Measurements from ENCODE around the gene PCLO.
"Not testable (repeated sequence)": the region's sequence is repeated elsewhere in the genome, so short reads cannot be mapped to it uniquely, and the experiment has no call there.

PCLO gene

DNA sequence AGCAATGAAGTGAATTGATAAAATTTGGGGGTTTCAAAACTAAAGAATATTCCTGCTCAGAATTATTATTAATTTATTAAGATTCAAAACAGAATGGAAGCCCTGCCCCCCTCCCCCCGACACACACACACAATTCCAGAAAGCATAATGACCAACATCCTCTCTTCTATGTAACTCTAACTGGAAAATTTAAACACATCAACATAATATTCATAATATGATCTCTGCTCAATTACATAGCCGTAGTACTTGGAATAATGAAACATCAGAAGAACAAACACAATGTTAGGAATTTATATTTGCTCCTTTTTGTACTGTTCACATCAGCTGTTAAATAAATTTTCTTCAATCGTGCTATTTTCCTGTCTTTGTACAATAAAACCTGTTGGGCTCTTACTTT is 20.8 kb downstream of the PCLO start:
- DNase-seq = no peak

DNA sequence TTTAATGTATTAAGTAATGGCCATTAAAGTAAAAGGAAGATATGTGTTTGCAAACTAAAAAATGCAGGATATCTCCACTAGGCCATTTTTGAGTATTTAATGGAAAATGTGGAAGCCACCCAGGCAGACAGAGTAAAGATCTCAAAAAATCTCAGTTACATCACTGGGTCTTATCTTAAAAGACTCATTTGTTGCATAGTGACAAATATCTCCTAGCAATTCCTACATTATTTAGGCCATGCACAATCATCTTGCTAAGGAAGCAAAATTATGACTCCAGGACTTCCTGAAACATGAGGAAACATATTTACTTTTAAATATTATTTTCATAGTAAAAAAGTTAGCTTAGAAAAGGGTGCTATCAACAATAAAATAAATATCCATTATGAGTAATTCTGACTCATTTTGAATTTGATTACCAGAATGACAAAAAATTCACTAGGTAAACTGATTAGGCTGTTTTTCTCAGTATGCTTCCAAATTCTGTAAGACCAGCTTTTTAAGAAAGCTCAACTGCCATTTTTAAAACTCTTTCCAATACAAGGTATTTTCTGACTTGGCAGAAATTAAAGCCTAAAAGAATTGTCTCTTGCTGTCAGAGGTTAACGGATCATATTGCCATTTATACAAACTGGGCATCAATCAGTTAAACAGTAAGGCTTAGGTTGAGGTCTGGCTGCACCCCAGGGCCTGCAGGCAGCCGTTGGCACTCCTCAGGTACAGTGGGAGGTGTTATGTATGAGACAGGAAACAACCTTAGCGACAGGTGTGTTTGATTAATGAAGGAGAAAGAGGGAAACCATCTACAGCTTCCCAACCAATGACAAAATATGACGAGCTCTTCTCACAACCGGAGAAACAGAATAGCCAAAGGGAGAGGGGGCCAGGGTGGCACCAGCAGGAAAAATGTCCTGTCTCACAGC is 31.8 kb downstream of the PCLO start:
- DNase-seq = peak; percentile 78 to 94

DNA sequence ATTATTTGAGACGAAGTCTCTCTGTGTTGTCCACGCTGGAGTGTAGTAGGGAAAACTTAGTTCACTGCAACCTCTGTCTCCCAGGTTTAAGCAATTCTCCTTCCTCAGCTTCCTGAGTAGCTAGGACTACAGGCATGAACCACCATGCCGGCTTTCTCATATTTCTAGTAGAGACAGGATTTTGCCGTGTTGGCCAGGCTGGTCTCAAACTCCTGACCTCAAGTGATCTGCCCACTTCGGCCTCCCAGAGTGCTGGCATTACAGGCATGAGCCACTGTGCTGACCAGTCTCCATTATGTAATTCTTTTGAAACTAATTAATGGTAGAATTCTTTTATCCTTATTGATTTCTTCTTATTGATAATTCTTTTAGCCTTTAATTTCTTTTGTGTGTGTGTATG is 32.5 kb downstream of the PCLO start:
- no peak for DNase-seq

DNA sequence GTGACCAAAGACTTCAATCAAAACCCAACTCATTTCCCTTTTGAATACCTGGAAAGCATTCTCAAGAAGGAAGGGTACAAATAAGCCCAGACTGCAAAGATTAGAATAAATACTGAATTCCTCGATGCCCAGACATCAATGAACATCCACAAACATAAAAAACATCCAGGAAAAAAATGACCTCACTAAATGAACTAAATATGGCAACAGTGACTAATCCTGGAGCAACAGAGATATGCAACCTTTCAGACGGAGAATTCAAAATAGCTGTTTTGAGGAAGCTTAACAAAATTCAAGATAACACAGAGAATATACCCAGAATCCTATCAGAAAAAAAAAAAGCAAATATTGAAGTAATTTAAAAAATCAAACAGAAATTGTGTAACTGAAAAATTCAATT is 43.2 kb downstream of the PCLO start:
- DNase-seq = no peak

DNA sequence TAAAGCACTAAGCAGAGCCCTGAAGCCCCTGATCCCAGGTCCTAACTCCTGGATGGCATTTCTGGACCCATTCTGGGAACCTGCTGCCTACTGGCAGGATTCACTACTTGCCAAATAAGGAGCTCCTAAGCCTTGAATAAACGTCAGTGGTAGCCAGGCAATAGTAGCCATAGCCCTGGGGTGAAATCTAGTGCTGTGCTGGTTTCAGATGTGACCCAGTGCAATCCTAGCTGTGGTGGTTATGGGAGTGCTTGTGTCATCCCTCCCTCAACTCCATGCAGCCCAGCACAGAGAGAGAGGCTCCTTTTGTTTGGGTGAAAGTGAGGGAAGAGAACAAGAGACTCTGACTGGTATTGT is 43.7 kb downstream of the PCLO start:
- DNase-seq = peak in 1 of 2 experiments; percentile 27

DNA sequence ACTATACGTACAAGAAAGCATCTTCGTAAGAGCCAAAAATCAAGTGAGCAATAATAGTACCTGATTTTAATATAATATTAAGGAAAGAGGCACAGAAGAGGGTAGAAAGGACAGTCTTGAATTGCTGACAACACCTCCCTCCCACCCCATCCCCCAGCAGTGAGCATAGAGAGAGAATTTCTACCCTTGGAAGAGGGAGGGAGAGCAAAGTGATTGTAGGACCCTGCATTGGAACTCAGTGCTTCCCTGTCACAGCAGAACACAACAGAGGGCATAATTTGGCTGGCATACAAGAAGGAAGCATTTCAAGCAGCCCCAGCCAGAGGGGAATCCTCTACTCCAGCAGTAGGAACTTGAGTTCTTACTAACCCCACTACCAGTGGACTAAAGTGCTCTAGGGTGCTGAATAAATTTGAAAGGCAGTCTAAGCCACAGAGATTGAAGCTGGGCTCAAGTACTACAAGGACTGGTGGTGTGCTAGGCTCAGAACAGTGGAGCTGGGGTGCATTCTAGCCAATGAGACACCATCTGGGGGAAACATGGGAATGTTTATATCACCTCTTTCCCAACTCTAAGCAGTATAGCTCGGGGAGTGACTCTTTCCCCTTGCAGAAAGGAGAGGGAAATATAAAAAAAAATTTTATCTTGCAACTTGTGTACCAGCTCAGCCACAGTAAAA is 44.2 kb downstream of the PCLO start:
- DNase-seq = no peak

DNA sequence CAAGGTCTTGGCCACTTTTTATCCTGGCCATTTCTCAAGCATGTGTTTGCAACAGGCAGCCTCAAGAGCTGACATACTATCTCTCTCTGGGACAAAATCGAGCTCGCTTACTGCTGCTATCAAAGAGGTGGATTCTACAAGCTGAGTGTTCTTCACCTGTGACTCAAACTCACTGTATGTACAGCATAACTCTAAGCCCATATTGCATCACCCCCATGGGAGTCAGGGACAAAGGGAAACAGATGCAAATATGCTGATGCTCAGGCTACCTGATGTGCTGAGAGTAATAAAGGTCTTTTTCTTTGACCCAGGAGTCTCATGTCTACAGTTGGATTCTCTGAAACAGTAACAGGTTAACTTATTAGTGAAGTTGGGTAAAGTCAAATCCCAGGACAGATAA is 45.2 kb downstream of the PCLO start:
- DNase-seq = peak in 1 of 2 experiments; percentile 32

DNA sequence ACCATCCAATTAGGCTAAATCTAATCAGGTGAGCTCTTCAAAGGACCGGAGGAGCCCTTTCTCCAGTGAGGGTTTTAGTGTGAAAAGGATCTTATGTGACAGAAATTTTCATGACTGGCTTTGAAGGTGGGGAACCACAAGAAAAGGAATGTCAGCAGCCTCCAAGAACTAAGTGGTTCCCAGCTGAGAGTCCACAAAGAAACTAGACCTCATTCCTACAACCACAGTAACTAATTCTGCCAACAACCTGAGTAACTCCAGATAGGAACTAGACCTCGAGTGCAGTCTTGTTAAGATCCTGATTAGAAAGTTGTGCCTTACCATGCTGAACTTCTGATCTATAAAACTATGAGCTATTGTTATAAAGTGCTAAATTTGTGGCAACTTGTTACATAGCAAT is 51.3 kb downstream of the PCLO start:
- no peak for DNase-seq

DNA sequence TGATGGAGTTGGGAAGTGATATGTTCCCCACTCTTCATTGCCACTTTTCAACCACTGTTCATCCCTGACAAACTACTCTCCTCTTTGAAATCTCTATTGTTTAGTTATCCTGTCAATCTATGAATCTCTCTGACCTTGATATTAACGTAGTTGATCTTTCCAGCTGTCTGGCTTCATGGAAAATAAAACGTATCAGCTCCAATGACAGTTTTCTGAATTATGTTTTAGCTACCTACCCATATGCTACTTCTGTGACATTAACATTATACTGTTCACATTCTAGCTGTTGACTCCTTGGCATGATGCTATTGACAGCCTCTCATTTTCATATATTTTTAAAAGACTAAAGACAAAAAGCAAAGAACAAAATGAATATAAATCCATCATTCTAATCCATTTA is 53.3 kb downstream of the PCLO start:
- DNase-seq = no peak

DNA sequence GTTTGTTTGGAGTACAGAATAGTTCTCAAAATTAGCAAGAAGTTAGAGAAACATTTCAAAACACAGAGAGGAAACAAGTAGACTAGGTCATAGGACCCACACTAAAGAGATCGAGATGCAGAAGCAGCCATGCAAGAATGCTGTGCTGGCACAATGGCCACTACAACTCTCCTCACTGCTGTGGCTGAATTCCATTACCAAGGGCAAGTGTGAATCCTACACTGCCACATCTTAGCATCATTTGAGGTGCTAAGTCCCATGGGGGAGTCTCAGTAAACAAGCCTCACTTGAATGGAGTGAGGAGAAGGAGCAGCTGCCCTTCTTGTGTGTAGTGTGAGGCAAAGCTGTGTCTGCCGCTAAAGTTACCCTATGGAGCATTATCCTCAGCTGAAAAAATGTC is 56.7 kb downstream of the PCLO start:
- DNase-seq = no peak

DNA sequence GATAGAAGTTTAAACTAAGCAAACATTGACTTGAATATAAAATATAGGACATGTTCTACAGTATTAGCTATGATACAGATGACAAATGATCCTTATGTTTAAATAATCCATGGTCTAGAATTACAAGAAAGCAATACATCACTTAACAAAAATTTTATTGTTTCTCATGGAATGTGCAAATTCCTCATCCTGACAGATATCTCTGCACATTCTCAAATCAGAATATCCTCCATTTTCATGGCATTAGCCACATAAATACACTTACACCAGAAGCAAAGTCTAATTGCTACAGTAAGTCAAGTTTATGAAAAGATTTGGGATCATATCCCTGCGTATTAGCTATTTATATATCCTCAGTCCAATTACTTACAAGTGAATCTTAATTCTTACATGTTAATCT is 57.6 kb downstream of the PCLO start:
- no peak for DNase-seq

DNA sequence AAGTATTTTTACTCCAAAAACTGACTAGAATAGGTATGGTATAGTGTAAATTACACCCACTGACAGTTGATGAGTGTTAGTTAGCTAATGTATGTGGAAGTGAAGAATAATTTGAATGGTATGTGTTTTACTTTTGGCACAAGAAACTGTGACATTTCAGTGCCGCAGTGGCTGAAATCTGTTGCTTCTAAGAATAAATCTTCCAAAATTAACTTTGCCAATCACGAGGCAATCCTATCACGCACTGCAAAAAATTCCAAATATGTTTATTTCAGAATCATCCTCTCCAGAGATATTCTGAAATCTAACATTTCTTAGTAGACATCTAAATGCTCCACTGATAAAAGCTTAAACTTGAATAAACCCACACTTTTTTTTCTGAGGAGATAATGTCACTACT is 61.2 kb downstream of the PCLO start:
- no peak for DNase-seq

DNA sequence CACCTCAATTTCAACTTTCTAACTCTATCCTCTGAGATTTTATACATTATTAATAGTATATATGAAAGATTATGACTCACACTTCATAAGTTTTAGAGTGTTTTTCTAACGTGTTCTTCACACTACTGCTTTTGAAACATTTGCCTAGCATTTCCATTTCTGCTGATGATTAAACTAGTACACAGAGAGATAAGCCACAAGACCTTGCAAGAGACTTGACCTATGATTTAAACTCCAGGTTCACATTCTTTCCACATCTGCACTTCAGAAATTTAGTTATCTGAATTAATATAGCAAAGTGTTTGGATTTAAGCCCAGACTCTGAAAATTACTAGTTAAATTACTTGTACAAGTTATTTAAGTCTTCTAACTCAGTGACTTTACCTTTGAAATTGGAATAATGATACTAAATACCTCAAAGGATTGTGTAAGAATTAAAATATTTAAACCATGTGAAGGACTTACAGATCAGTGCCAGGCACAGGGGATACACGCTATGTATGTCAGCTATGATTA is 66.6 kb downstream of the PCLO start:
- no peak for DNase-seq

DNA sequence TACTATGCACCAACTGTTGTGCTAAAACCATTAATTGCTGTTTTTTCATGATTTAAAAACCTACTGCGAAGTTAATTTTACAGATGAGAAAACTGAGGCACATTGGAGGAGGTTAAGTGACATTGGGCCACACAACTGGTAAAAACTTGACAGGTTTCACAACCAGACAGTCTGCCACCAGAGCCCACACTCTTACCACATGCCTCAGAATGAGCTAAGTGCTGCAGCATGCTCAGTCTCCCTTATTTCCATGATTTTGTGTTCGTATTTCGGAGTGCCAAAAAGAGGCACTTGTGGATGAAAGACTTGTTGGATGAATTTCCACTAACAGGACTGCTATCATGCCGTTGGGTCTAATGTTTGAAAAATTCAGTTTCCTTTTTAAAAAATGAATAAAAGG is 77.4 kb downstream of the PCLO start:
- no peak for DNase-seq

DNA sequence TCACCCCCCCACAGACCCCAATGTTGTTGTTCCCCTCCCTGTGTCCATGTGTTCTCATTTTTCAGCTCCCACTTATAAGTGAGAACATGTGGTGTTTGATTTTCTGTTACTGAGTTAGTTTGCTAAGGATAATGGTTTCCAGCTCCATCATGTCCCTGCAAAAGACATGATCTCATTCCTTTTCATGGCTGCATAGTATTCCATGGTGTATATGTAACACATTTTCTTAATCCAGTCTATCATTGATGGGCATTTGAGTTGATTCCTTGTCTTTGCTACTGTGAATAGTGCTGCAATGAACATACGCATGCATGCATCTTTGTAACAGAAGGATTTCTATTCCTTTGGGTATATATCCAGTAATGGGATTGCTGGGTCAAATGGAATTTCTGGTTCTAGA is 82.8 kb downstream of the PCLO start:
- not testable (repeated sequence) for DNase-seq

DNA sequence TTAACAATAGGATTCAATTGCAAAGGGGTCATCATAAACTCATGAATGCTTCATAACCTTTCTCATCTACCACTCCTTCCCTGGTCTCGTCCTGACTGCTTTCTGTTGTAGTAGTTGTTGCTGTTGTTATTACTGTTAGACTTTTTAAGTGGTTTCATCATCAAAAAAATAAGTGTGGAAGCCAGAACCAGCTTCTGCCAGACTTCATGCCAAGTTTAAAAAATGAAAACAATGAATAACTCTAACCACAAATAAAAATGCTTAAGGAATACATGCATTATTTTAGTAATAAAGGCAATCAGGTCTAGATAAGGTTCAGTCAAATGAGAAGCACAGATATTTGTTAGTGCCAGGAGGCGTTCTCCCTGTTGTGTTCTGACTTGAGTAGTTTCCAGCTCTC is 85.4 kb downstream of the PCLO start:
- no peak for DNase-seq

DNA sequence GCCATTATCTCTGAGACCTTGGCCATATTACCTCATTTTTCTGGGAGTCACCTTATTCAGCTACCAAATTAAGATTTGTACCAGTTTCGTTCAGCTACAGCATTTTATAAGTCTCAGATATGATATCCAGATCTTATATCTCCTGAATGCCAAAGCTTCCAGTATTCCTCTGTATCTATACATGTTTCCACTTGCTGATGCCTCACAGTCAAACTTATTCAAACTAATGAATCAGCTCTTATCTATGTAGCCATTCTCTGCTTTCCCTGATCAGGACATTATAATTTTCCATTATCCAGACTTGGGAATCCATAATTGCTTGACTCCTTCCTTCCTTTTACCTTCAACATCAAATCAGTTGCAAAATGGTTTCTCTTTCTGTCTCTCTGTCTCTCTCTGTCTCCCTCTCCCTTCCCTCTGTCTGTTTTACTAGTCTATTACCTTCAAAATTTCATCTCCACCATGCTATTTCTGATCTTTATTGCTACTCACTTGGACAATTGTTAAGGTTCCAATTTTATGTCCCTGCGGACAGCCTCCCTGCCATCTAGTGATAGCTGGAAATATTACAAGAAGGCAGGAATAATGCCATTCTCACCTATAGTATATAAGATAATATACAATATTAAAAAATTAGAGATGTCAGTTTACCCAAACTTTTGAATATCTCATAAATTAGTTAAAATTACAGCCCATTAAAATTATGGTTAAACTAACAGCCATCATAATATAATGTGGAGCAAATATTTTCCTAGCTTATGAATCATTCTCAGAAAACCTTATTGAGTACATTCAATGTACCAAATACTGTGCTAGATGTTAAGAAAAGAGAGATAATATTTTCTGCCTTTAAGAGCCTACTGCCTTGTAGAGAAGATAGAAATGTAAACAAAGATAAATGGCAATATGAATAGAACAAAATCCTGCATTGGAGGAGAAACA is 89.8 kb downstream of the PCLO start:
- DNase-seq = peak; percentile 20 to 40

DNA sequence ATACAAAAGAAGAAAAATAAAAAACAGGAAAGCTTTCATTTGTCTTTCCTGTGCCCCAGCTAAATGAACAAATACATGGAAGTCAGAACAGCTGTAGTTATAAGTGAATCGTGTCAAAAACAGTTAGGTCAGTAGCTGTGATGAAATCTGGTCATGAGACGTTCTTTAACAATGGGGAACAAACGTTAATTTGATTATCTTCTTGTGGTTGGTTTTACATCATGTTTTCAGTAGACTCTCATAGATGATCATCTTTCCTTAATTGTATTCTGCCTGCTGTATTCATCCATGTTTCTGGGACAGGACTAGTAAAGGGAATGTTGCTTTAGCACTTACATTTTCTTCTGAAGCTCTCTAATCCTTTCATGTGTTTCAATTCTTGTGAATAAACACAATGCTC is 97.0 kb downstream of the PCLO start:
- no peak for DNase-seq

DNA sequence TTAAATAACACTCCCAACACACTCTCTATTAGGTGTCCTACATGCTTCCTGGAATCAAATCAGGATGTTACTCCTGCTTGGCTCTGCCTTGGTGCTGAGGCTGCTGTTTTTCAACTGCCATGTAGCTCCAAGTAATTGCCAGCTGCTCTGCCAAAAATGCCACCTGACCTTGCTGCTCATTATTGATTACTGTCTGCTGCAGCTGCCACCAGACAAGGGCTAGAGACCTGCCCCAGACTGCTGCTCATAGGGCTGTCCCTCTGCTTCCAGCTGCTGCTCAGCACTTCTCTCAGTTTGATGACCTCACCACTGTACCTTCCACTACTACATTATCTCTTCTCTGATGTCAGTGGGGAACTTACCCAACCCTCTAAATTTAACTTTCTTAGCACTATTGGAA is 102.5 kb downstream of the PCLO start:
- DNase-seq = peak; percentile 68 to 93

DNA sequence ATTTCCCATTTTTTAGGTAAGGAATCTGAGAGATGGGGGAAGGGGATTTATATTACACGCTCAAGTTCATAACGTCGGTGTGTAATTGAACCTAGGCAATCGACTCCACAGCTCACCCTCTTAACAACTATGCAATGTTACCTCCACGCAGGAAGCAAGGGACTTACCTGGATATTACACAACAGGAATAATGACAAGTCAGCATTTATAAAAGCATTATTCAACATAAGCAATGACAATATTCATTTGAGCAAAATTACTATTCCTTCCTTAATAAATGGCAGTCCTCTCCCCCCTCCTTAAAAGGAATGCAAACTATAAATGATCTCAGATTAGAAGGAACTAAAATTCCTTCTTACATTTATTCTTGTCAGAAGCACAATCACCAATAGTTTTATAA is 104.0 kb downstream of the PCLO start:
- no peak for DNase-seq

DNA sequence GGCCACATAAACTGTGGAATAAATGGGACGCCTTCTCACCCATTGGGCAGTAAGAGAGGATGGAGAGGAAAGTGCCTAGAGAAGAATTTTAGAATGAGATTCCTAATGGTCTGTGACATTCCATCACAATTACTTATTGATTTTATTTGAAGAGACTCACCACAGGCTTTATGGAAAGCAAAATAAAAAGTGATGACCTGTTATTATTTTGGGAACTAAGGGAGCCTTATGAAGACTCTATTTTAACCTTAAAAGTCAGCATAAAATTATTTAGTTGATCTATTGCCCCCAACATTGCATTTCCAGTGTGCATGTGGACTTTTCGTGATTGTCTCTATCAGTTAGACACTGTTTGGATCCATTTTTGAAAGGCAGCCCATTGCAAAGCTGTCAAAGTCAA is 107.5 kb downstream of the PCLO start:
- DNase-seq = no peak

DNA sequence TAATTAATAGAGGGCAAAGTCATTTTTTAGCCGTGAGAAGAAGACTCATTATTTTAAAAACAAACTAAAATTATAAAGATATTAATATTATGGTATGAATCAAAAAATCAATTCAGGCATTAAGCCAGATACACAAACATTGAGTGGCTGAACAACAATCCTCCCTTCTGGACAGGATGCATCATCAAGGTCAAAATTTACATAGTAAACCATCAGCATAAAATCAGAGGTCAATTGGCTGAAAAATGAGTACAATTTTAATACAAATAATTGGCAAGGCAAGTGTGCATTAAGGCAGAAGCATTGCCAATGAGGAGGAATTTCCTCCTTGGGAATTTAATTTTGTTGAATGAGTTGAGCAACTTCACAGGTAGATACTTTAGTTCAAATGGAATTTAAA is 108.2 kb downstream of the PCLO start:
- no peak for DNase-seq

DNA sequence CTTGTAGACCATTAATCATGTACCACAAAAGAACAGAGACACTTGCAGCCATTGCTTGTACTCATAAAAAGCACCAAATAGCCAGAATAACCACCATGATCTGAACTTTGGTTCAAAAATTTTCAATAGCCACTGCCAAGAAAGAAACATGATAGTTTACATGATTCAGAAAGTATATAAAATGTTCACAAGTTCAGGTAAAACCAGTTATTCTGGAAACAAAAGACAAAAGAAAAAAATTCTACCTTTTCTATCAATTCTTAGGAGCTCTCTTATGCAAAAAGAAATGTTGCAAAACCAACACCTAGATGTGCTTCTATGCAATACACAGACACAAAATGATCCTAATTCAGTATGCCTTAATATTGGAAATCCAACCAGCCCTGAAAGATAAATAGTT is 108.7 kb downstream of the PCLO start:
- no peak for DNase-seq
